HG03521 (cell line): Measurements from ENCODE around the gene DLL3.

Experiments
- ATAC-seq: cut with Tn5 transposase; IDR thresholded peaks from one replicate; pipeline ENCODE4 v1.9.1; 2021; ENCODE audit warnings: mild to moderate bottlenecking, moderate library complexity; ENCODE audit not compliant: unreplicated experiment

DLL3 gene

DNA sequence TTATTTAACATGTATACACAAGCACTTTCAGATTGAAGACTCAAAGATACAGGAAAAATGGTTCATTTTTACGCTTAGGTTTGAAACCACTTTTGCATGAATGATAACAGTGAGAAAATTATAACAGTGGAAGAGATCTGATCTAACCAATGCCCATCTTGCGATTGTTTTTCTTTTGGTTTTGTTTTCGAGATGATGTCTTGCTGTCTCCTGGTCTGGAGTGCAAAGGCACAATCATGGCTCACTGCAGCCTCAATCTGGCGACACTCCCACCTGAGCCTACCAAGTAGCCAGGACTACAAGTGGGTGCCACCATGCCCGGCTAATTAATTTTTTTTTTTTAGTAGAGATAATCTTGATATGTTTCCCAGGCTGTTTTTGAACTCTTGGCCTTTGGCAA is 51.5 kb downstream of the DLL3 start:
- ATAC-seq = no peak

DNA sequence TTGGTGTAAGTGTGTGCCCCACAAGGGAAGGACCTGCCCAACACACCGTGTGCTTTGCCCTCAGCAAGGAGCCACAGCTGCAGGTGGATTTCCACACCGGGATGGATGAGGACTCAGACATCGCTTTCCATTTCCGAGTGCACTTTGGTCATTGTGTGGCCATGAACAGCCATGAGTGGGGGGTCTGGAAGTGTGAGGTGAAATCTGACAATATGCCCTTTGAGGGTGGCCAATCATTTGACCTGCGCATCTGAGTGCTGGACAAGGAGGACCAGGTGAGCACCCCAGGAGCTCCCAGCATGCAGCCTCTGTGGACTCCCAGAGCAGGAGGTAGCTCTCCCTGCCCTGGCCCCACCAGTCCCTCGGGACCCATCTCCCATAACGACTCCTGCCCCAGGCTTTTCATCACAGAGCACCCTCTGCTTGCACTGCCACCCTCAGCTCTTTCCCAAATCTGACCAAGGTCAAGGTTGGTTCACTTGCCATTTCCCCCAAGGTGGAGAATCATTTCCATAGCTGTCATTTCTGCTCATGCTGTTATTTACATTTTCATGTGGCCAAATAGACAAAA is 54.4 kb downstream of the DLL3 start:
- ATAC-seq = no peak

- no peak for ATAC-seq
Observed at GRCh38 chr19:39554701-39555311, 56.1 kb downstream of the DLL3 start.

DNA sequence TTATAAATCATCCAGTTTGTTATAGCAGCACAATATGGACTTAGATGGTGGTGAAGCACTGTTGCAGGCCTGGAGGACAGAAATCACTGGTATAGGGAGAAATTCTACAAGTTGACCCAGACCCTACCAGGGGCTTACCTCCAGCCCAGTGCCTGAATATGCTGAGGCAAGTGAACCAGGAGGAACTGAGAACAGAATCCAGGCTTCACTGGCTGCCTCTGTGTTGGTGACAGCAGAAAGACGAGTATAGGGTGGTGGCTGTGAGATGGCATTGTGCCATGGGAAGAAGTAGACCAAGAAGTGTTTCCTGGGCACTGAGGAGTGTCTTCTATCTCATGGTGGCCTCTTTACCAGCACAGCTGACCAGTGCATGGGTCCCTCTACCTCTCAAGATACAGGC is 57.1 kb downstream of the DLL3 start:
- ATAC-seq = no peak
